HG03280 (cell line): ENCODE measurements around the gene EXOSC3.
"Not testable (repeated sequence)": the region's sequence is repeated elsewhere in the genome, so short reads cannot be mapped to it uniquely, and the experiment has no call there.

Experiments used
- ATAC-seq: cut with Tn5 transposase; IDR thresholded peaks from one replicate; pipeline ENCODE4 v1.9.1; 2021; ENCODE audit warnings: mild to moderate bottlenecking, moderate library complexity; ENCODE audit not compliant: unreplicated experiment

Gene EXOSC3

DNA sequence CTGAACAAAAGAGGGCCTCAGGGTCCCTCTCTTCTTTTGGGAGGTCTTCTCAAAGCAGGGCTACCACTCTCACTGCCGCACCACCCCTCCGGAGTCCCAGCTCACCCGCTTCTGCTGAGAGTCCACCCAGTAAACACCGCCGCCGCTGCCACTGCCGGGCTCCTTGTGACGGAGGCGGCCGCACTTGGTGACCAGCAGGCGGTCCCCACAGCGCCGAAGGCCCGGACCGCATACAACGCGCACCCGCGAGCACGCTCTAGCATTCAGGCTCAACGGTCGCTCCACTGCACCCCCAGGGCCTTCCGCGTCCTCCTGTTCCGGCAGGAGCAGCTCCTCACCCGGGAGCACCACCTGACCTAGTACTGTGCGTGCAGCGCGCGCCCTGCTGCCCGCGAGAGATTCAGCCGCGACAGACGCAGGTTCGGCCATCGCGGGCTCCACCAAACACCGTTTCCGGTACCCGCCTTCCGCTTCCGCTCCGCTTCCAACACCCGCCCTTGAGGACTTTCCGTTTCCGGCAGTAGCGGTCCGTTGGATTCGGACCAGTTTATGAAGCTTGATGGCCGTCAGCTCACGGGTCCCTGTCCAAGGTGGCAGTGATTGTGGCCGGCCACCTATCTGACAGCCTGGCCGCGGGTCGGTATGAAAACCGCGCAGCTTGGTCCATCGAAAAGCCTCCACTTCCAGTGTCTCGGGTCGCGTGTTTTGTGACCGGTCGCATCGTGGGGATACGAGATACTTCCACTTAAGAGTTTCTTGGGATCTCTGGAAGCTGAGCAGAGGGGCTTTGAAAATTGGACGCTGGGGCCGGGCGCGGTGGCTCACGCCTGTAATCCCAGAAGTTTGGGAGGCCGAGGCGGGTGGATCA, at the start of gene EXOSC3:
Gene EXOSC3, minus strand, starts transcription at position 449 of the 868 bp plus-strand sequence. Its CDS starts 20 bp downstream, at position 429.
- peak; percentile 88 for ATAC-seq

DNA sequence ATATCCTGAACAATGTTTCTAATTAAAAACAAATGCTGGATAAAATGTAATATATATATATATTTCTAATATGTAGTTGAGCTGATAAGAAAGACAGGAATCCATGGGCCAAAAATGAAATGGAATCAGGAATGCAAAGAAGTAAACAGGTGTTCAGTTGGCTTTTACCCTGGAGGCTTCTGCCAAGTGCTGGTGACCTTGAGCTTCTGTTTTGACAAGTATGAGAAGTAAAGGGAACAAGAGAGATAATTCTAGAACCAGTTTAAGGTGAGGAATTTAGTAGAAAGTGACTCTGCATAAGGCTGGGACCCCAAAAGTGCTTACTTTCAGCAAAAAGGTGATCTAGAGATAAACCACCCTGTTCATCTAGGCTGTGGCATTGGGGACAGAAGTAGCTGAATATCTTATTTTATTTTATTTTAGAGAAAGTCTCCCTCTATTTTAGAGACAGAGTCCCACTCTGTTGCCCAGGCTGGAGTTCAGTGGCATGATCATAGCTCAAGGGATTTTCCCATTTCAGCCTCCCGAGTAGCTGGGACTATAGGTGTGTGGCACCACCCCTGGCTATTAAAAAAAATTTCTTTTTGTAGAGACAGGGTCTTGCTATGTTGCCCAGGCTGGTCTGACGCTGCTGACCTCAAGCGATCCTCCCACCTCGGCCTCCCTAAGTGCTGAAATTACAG, 42.8 kb upstream of the EXOSC3 start:
- ATAC-seq = no peak

DNA sequence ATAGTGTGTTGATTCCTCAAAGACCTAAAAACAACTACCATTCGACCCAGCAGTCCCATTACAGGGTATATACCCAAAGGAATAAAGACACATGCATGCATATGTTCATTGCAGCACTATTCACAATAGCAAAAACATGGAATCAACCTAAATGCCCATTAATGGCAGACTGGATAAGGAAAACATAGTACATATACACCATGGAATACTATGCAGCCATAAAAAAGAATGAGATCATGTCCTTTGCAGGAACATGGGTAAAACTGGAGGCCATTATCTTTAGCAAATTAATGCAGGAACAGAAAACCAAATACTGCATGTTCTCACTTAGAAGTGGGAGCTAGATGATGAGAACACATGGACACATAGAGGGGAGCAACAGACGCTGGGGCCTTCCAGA, 40.3 kb upstream of the EXOSC3 start:
- ATAC-seq = not testable (repeated sequence)

DNA sequence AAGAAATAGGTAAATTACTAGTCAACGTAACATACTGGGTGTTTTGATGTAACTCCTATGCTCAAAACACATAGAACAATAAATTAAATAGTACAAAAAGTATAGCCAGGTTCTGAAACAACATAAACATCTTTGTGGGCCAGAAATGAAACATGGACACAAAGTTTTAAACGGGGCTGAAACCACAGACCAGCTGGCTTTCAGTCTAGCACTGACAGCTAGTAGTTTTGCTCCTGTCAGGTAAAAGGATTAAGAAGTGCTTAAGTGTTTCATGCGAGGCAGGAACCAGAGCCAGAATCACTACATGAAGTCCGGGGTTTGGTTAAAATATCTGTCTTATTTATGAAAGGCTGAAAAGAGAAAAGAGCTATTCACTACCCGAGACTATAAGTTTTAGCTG, 35.3 kb upstream of the EXOSC3 start:
- peak; percentile 63 for ATAC-seq

- no peak for ATAC-seq
These were observed 34.0 kb upstream of the EXOSC3 start for GRCh38 chr9:37818849-37819248.

GRCh38 chr9:37812773-37813379, 28.0 kb upstream of the EXOSC3 start:
- ATAC-seq = no peak

GRCh38 chr9:37811906-37812476, 27.1 kb upstream of the EXOSC3 start:
- no peak for ATAC-seq

DNA sequence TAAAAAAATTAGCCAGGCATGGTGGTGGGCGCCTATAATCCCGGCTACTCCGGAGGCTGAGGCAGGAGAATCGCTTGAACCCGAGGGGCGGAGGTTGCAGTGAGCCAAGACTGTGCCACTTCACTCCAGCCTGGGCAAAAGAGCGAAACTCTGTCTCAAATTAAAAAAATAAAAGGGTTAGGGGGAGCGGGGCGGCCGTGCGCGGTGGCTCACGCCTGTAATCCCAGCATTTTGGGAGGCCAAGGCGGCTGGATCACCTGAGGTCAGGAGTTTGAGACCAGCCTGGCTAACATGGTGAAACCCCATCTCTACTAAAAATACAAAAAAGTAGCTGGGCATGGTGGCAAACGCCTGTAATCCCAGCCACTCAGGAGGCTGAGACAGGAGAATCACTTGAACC, 24.8 kb upstream of the EXOSC3 start:
- ATAC-seq = not testable (repeated sequence)

GRCh38 chr9:37806271-37806670, 21.4 kb upstream of the EXOSC3 start:
- no peak for ATAC-seq

DNA sequence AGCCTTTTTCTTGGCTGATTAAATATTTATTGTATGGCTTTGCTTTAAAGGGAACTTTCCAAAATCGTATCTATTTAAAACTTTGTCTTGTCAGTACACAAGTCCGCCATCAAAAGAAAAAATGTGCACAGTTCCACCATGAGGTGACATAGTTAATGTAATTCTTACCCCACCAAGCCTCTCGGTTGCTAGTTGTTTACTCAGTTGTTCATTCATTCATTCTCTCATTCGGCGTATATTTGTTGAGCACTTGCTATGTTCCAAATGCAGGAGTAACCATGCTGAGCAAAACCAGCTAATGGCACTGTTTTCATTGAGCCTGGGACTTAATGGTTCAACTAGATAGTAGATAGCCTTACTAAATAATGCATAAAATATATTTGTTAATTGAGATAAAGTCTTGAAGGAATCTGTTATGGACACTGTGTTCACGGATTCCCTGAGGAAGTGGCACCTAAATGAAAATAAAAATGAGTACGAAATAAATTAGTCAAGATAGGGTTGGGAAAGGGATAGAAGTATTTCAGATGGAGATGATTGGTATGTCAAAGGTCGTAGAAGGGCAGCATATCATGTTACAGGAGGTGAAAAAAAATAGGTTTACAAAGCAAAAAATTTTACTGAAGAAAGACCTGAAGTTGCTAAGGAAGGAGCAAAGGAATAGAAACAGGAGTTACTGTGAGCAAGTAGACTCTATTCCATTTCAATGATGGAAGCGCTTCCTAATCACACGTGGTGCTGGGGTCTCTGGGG, 17.3 kb upstream of the EXOSC3 start:
- ATAC-seq = no peak

DNA sequence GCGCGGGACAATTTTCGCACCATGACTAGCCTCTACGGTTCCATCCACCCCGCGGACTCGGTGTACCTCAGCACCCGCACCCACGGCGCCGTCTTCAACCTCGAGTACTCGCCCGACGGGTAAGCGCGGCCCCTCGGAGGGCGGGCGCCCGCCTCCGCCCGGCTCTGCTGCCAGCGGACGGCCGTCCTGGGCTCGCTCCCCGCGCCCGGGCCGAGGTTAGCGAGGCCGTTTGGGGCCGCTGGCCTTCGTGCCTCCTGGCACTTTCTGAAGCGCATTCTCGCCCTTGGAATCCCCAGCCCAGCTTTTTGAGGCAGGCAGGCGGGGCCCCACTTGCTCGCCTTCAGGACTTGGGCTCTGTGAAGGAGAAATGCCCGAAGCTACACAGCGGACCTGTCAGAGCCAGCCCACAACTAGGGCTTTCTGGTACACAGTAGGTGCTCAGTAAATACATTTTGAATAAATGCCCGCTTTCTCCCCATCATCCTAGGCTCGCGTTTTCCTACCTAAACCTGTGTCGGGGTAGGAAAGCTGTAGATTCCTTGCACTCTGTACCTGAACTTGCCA, 16.5 kb upstream of the EXOSC3 start:
- peak; percentile 40 for ATAC-seq

DNA sequence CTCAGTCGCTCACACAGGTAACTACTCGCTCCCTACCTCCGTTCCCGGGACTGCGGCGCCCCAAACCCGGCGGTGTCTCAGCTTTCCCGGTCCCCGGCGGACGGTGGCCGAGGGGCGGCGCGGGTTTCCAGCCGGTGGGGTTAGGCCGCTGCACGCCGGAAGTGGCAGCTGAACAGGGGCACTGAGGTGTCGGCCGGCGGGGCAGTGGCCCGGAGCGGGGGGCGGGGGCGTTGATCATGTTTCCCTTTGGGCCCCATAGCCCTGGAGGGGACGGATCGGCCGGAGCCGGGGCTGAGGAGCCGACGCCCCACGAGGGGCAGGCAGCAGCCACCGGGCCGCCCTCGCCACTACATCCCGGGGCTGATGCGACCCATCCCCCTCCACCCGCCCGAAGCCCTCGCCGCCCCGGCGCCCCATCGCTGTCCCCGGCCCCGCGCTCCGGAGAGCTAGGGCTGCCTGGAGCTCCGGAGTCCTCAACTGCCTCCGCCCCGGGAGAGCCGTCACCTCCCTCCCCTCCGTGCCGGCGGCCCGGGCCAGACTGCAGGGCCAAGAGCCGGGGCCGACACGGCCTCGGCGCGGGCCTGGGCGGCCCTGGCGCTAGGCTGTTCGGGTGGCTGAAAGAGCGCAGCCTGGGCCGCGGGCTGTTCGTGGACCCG, 15.9 kb upstream of the EXOSC3 start, which contains the start of gene DCAF10:
Gene DCAF10, plus strand, starts transcription at position 167 of the 656 bp plus-strand sequence. Its CDS starts 70 bp downstream, at position 237.
- ATAC-seq = peak; percentile 76

DNA sequence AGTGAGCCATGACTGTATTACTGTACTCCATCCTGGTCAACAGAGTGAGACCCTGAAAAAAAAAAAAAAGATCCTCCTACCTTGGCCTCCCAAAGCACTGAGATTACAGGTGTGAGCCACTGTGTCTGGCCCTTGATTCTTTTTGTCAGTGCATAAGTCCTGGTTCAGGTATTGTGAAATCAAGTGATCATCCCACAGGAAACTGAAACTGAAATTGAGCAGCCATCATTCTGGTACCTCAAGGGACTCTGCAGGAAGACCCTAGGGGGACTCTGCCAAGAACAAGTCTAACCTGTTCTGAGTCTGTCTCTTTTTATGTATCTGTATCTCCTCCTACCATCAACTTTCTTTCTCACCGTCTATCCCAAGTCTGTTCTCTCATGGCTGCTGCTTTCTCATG, 13.8 kb upstream of the EXOSC3 start:
- ATAC-seq = no peak

GRCh38 chr9:37796232-37796631, 11.4 kb upstream of the EXOSC3 start:
- no peak for ATAC-seq

- ATAC-seq = no peak
These were observed 7.3 kb upstream of the EXOSC3 start for GRCh38 chr9:37792122-37792521.

DNA sequence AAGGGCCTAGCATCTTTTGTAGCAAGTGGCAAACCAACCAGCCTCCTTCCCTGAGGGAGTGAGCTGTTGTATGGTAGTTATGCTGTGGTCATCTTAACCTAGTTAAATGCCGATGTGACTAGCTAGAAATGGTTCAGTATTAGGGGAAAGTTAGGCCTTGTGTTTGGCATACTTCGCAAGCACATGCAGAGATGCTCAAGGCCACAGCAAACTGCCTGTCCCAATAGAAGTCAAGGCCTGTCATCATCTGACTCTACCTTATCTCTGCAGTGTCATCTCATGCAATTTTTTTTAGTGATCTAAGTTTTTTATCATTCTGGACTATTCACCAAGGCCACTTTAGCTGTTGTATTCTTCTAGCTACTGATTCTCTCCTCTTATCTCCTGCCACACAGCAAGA, 5.2 kb upstream of the EXOSC3 start:
- ATAC-seq = no peak

DNA sequence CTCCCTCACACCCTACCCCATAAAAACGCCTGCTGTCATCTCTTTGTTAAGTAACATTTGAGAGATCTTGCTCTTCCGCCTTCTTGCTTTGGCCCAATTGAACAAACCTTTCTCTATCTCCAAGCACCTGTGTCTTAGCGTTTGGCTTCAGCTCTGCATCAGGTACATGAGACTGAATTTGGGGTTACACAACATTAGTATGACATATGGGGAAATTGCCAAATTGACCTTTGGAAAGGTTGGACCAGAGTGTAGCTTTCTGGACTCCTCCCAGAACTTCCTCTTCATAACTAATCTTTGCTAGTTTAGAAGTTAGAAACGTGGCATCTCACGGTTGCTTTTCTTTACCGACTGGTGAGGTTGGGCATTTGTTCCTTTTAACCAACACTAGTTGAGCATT, 3.5 kb upstream of the EXOSC3 start:
- no peak for ATAC-seq

GRCh38 chr9:37787059-37787458, 2.2 kb upstream of the EXOSC3 start:
- no peak for ATAC-seq

- ATAC-seq = no peak
These were observed 611 bp downstream of the EXOSC3 start for GRCh38 chr9:37784291-37784615.

- no peak for ATAC-seq
These were observed 6.3 kb downstream of the EXOSC3 start for GRCh38 chr9:37778534-37778933.
